Neural progenitor cell (in vitro differentiated cells): ENCODE measurements around the gene TMEM117.
"Not testable (repeated sequence)": the region's sequence is repeated elsewhere in the genome, so short reads cannot be mapped to it uniquely, and the experiment has no call there.

Source experiments
- CTCF ChIP-seq: fragments of 200-600 bp; sonication (generic); IDR thresholded peaks from 2 replicates; pipeline ENCODE4 v1.5.1; 2017; ENCODE audit warnings: antibody characterized with exemption, mild to moderate bottlenecking
- EZH2 ChIP-seq: fragments of 200-600 bp; sonication (generic); IDR thresholded peaks from 2 replicates; pipeline ENCODE4 v1.6.1; 2017; ENCODE audit warnings: antibody characterized with exemption, mild to moderate bottlenecking, moderate library complexity
- EZH2phosphoT487 ChIP-seq: fragments of 200-600 bp; sonication (generic); IDR thresholded peaks from 2 replicates; pipeline ENCODE4 v1.6.1; 2017; ENCODE audit warnings: antibody characterized with exemption

GRCh38 chr12:44250440-44250839, 414.6 kb downstream of the TMEM117 start:
- TF ChIP-seq CTCF, EZH2, EZH2phosphoT487: not testable (repeated sequence)
